ENCODE data around the gene PXMP4. TPM values are rescaled to one million over a fixed set of nuclear protein-coding genes. Genes with fewer than 3 reads are reported as not detected.
A peak's percentile ranks its signal among the peaks of the same experiment; 100 is the strongest.
"Not testable (repeated sequence)": the region's sequence is repeated elsewhere in the genome, so short reads cannot be mapped to it uniquely, and the experiment has no call there.

PXMP4 gene
- polyA plus RNA-seq, 1 donor = 11.1 TPM

DNA sequence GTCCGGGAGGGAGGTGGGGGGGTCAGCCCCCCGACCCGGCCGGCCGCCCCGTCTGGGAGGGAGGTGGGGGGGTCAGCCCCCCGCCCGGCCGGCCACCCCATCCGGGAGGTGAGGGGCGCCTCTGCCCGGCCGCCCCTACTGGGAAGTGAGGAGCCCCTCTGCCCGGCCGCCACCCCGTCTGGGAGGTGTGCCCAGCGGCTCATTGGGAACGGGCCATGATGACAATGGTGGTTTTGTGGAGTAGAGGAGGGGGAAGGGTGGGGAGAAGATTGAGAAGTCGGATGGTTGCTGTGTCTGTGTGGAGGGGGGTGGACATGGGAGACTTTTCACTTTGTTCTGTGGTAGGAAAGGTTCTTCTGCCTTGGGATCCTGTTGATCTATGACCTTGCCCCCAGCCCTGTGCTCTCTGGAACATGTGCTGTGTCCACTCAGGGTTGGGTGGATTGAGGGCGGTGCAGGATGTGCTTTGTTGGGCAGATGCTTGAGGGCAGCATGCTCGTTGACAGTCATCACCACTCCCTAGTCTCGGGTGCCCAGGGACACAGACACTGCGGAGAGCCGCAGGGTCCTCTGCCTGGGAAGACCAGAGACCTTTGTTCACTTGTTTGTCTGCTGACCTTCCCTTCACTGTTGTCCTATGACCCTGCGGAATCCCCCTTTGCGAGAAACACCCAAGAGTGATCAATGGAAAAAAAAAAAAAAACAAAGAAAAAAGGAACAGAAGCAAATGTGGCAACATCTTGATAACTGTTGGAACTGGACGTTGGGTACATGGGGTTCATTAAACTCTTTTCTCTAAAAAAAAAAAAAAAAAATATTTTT is 18.3 kb downstream of the PXMP4 start:
- DNase-seq = no peak

DNA sequence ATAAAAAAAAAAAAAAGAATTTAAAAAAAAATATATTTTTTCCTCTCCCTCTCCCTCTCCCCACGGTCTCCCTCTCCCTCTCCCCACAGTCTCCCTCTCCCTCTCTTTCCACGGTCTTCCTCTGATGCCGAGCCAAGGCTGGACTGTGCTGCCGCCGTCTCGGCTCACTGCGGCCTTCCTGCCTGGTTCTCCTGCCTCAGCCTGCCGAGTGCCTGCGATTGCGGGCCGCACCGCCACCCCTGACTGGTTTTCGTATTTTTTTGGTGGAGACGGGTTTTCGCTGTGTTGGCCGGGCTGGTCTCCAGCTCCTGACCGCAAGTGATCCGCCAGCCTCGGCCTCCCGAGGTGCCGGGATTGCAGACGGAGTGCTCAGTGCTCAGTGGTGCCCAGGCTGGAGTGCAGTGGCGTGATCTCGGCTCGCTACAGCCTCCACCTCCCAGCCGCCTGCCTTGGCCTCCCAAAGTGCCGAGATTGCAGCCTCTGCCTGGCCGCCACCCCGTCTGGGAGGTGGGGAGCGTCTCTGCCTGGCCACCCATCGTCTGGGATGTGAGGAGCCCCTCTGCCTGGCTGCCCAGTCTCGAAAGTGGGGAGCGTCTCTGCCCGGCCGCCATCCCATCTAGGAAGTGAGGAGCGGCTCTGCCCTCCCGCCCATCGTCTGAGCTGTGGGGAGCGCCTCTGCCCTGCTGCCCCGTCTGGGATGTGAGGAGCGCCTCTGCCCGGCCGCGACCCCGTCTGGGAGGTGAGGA is 19.2 kb downstream of the PXMP4 start:
- DNase-seq = not testable (repeated sequence)

DNA sequence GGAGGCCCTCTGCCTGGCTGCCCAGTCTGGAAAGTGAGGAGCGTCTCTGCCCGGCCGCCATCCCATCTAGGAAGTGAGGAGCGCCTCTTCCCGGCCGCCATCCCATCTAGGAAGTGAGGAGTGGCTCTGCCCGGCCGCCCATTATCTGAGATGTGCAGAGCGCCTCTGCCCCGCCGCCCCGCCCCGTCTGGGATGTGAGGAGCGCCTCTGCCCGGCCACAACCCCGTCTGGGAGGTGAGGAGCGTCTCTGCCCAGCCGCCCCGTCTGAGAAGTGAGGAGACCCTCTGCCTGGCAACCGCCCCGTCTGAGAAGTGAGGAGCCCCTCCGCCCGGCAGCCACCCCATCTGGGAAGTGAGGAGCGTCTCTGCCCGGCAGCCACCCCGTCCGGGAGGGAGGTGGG is 21.1 kb downstream of the PXMP4 start:
- not testable (repeated sequence) for DNase-seq

- peak; percentile 74 for DNase-seq
These were observed 23.0 kb downstream of the PXMP4 start for GRCh38 chr20:33697129-33697528.

- DNase-seq = no peak
These were observed 23.7 kb downstream of the PXMP4 start for GRCh38 chr20:33696448-33696847.

GRCh38 chr20:33694639-33695012 is 25.5 kb downstream of the PXMP4 start:
- no peak for DNase-seq

- DNase-seq = peak; percentile 64
These were observed 26.1 kb downstream of the PXMP4 start for GRCh38 chr20:33693741-33694638.

GRCh38 chr20:33693289-33693688 is 26.8 kb downstream of the PXMP4 start:
- DNase-seq = no peak

DNA sequence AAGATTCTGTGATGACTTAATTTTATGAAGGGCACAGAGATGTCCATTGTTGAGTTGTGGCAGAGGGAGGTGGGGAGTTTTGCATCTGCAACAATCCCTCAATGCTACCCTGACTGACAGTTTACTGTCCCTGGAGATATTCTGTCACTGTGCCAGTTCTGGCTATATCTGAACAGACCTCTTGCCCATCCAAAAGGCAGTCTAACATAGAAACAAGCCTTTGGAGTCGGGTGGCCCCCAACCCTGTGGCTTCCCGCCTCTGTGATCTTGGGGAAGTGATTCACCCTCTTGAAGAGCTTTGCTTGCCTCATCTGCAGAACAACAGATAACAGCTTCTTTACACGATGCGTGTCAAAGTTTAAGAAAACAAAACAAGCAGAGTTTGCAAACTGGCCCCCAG is 30.1 kb downstream of the PXMP4 start:
- DNase-seq = no peak

DNA sequence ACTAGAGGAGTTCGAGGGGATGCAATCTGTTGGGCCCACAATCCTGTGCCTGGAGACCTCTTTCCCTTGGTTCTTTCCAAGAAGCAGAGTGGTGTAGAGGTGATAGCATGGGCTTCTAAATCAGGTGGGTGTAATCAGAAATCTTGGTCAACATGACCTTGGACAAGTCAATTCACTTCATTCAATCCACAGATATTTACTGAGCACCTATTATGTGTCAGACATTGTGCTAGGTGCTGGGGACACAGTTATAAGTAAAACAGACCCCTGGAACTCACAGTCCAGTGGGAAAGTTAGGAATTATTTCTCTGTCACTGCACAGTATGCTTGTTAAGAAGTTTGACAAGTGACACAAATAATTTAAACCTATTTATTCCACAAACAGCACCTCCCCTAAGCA is 30.6 kb downstream of the PXMP4 start:
- DNase-seq = no peak

GRCh38 chr20:33688938-33689424 is 31.1 kb downstream of the PXMP4 start:
- DNase-seq = no peak

GRCh38 chr20:33687993-33688937 is 31.8 kb downstream of the PXMP4 start:
- no peak for DNase-seq

GRCh38 chr20:33687370-33687915 is 32.7 kb downstream of the PXMP4 start:
- DNase-seq = no peak

DNA sequence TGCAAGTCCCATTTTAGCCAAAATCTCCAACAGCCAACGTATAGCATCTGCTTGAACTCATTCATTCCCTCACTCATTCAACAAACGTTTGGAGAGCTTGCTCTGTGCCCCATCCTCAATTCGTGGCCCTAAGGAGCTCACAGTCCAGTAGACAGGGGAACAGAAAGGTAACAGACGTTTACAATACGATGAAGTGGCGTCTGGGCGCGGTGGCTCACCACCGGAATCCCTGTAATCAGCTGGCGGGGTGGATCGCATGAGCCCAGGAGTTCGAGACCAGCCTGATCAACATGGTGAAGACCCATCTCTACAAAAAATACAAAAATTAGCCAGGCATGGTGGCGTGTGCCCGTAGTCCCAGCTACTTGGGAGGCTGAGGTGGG is 33.1 kb downstream of the PXMP4 start:
- DNase-seq = no peak

- peak; percentile 94 for DNase-seq
These were observed 33.8 kb downstream of the PXMP4 start, which contains the start of gene E2F1 for GRCh38 chr20:33686100-33686983. TSS of gene E2F1 (minus strand) at chr20:33686385. CDS start at chr20:33686264, 121 bp downstream.

DNA sequence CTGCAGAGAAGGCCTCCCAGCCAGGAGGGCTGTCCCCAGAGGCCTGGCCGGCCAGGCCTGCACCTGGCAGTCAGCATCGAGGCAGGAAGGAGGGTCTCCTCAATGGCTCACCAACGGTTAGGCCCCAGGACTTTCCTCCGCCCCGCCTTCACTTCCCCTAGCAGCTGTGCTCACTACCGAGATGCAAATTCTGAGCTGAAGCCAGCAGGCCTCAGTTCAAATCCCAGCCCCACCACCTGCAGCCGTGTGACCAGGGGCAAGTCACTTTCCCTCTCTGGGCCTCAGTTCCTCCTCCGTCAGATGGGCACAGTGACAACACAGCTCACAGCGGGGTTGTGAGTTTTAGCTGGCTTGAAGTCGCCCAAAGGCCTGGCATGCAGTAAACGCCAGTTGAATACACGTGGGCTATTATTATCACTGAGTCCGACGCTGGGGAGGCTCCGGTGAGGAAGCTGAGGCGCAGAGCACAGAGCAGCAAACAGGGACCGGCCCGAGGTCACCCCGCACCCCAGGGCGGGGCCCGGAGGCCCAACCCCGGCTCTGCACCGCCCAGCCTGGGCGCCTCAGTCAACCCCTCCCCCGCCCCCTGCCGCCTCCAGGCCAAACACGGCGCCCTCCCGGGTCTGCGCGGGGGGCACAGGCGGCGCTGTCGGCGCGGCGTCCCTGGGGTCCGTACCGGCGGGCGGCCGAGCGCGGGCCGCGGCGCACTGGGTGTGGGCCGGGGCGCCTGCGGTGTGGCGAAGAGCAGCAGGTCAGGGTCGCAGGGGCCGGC is 34.6 kb downstream of the PXMP4 start:
- DNase-seq = peak; percentile 57

- DNase-seq = no peak
These were observed 35.4 kb downstream of the PXMP4 start for GRCh38 chr20:33684533-33685327.

GRCh38 chr20:33681728-33682353 is 38.3 kb downstream of the PXMP4 start:
- no peak for DNase-seq

Data from hindlimb muscle (tissue), 1 donor.